GM15510 (cell line): Measurements from ENCODE around the gene MEGF11.

Experiments used
- POLR2A ChIP-seq: IDR thresholded peaks from 3 replicates; pipeline ENCODE4 v1.6.1; 2011; ENCODE audit warnings: borderline replicate concordance; ENCODE audit not compliant: insufficient read length; ENCODE audit errors: extremely low read depth

The MEGF11 gene

GRCh38 chr15:65862682-65863081 is 390.9 kb downstream of the MEGF11 start:
- TF ChIP-seq POLR2A: no peak

- TF ChIP-seq POLR2A: no peak
Measured at GRCh38 chr15:65857718-65858402, 395.7 kb downstream of the MEGF11 start.

- TF ChIP-seq POLR2A: no peak
Measured at GRCh38 chr15:65856821-65857455, 396.6 kb downstream of the MEGF11 start.

- TF ChIP-seq POLR2A: no peak
Measured at GRCh38 chr15:65851981-65852380, 401.6 kb downstream of the MEGF11 start.

GRCh38 chr15:65847989-65848388 is 405.6 kb downstream of the MEGF11 start:
- TF ChIP-seq POLR2A: no peak

- no peak for TF ChIP-seq POLR2A
Measured at GRCh38 chr15:65845826-65846519, 407.6 kb downstream of the MEGF11 start.
